ENCODE measurements around the gene TMEM263.

DNA sequence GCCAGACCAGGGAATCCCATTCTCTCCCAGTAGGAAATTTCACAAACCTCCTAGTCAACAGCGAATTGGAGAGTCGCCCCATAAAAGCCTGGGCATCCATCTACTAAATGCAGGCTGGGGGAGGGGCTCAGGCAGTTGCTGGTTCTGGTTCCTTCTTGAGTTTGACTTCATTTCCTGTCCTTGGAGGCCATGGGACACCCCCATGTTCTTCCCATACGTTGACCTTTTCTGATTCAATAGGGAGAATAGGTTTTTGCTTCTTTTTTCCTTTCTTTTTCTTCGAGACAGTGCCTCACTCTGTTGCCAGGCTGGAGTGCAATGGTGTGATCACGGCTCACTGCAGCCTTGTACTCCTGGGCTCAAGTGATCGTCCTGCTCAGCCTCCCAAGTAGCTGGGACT, 44.1 kb upstream of the TMEM263 start:
- TF ChIP-seq REST (IDR thresholded peaks at IDR 0.05; ENCODE audit: insufficient read depth in 1 of 2, low read depth in 2 of 2, low read length in 2 of 2) (no peak), FOXP2 (optimal IDR thresholded peaks at IDR 0.05; ENCODE audit: borderline replicate concordance, extremely low read depth, extremely low read length, insufficient read depth) (no peak), TAF1 (IDR thresholded peaks at IDR 0.05; ENCODE audit: borderline replicate concordance, insufficient read depth, low read length) (no peak), POLR2AphosphoS5 (IDR thresholded peaks at IDR 0.05; ENCODE audit: low read depth, low read length) (no peak)
